ENCODE measurements around the gene TMEM129. TPM values are rescaled to one million over a fixed set of nuclear protein-coding genes. Genes with fewer than 3 reads are reported as not detected.
"Not testable (repeated sequence)": the region's sequence is repeated elsewhere in the genome, so short reads cannot be mapped to it uniquely, and the experiment has no call there.

Gene TMEM129
- total RNA-seq, 1 donor from 2014 or later: 21.5 TPM

- intact Hi-C loops (cut with micrococcal nuclease): no loop called here
Observed at GRCh38 chr4:1703867-1704266, 17.3 kb downstream of the TMEM129 start.

DNA sequence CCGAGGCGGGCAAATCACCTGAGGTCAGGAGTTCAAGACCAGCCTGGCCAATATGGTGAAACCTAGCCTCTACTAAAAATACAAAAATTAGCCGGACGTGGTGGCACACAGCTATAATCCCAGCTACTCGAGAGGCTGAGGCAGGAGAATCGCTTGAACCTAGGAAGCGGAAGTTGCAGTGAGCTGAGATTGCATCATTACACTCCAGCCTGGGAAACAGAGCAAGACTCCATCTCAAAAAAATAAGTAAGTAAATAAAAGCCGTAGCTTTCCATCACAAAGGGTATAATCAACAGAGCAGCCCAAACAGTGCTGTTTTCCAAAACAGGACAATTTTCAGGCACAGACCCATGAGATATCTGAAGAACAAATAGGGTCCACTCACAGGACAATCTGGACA is 19.5 kb downstream of the TMEM129 start:
- intact Hi-C loops (cut with micrococcal nuclease): not testable (repeated sequence)

GRCh38 chr4:1695913-1696312 is 25.2 kb downstream of the TMEM129 start:
- intact Hi-C loops (cut with micrococcal nuclease): no loop called here

GRCh38 chr4:1693131-1693896 is 27.8 kb downstream of the TMEM129 start:
- intact Hi-C loops (cut with micrococcal nuclease): loop anchor here (1.0 kb wide), 2 partner anchors 19 to 33 kb away; partner anchors contain the start of gene SLBP

DNA sequence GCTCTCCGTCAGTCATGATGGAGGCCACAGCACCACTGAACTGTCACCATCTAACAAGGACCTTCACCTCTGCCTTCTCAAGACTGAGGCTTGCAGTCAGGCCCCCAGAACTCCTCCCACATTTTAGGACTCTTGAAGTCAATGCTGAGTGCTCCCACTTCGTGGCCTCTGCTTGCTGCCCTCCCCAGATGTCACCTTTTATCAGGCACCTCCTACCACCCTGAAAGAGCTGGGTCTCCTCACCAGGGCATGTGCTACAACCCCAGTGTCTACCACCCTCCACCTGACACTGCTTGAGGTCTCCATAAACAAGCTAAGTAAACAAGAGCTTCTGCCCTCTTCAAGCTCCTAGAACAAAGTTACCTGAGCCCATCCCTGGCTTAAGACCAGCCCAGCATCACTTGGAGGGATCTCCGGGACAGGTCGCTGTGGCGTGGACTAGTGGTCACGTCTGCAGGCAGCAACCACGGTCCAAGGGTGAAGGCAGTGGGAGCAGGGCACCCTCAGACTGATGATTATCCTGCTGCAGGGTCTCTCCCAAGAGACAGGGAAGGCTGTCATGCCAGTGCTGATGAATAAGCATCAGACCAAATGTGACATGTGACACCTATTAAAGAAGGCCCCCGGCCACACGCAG is 29.3 kb downstream of the TMEM129 start:
- intact Hi-C loops (cut with micrococcal nuclease): no loop called here

DNA sequence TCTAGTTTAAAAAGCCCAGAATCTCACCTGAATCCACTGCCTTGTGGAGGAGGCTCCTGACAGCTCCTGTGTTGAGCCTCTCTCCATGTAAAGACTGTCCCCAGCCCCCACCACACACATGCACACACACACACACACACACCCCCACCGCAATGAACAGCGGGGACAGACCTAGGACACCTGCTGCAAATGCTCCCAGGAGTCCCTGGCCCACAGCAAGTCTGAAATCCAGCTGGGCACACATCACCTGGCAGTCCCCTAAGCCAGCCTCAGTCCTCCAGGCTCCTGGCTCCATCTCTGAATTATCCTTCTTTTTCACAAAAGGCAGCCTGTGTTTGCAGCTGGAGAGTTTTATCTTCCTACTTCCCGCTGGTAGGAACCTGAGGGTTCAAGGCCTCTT is 30.4 kb downstream of the TMEM129 start:
- intact Hi-C loops (cut with micrococcal nuclease): no loop called here

DNA sequence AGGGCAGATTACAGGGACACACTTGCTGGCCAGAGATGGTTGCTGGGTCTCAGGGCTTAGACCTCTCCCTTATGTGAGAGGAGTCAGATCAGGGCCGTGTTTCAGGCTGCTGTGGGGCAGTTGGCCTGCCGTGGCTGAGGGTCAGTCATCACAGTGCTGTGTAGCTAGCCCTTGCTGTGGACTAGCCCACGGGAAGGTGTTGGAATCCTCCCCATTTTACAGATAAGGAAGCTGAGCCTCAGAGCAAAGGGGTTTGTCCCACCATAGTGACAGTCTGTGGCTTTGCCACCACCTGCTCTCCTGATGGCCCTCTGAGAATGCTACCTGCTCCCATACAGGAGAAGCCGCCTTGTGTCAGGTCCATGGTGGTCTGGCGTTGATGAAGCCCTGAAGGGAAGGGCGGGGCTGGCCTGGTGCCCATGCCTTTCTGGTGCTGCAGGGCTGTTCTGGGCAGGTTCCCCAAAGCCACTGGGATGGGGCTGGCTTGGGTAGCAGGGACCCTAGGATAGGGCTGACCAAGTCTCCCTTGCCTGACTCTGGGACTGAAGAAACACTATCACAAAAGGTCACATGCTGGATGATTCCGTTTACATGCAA is 34.6 kb downstream of the TMEM129 start:
- intact Hi-C loops (cut with micrococcal nuclease): no loop called here

- intact Hi-C loops (cut with micrococcal nuclease): no loop called here
Observed at GRCh38 chr4:1685235-1686150, 35.6 kb downstream of the TMEM129 start.

DNA sequence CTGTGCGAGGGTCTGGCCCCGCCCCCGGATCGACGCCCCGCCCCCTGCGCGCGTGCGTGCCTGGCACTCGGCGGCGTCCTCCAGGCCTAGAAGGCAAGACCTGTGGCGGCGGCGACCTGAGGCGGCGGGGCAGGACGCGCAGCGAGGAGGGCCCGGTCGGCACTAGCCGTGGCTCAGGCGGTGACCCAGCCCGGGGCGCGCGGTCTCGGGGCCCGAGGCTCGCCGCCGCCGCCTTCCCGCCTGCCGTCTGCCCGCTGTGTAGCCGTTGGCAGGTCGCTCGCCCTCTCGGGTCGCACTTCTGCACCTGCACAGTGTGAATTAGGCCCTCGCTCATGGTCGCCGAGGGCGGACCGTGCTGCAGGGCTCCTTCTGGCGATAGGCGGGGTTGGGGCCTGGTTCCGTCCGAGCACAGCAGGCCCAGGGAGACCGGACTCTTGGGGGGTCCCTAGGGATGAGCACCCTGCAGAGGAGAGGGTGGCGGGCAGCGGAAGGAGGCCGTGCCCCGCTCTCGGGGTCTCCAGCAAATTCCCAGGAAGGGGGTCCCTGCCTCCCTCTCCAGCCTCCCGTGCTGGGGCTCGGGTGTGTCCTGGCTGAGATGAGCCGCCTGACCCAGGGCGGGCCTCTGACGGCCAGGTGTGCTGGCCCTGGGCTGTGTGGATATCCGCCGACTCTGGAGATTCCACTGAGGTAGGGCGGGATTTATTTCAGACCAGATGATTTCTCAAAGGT is 36.5 kb downstream of the TMEM129 start:
- intact Hi-C loops (cut with micrococcal nuclease): loop anchor here (1.0 kb wide), 3 partner anchors 28 to 105 kb away; partner anchors contain the start of genes SLBP, TACC3 and TMEM129

DNA sequence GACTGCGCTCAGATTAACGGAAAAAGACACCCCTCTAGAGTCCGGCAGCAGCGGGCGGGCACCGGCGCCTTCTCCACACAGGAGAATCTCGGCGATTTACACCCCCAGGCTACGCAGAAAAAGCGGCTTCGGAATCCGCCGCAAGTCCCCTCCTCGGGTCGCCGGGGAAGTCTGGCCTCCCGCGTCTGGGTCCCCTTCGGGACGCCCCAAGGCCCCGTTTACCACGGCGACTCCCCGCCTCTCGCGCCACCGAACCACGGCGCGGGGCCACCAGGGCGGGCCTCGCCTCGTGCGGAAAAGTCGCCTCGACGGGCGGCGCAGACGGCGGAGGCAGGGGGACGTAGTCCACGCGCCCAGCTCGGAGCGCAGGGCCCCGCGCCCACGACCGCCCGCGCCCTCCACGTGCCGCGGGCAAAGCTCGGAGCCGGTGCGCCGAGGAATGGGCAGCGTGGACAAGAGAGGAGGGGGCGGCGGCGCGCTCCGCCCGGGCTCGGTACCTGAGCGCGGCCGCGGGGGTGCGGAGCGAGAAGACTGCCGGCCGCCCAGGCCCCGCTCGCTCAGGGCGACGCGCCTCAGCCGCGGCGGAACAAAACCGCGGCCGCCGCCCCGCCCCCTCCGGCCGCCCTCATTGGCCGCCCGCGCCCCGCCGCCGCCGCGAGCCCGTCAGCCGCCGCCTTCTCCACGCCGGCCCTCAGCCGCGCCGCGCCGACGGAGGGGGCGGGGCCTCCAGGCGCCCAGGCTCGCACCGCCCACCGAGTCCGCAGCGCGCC is 37.2 kb downstream of the TMEM129 start, which contains the start of gene FAM53A:
FAM53A (minus strand) TSS at position 578 of the 770 bp plus-strand sequence. CDS start 15,572 bp downstream, outside the sequence.
- intact Hi-C loops (cut with micrococcal nuclease): loop anchor here (1.0 kb wide), 3 partner anchors 28 to 105 kb away; partner anchors contain the start of genes SLBP, TACC3 and TMEM129

- intact Hi-C loops (cut with micrococcal nuclease): no loop called here
Observed at GRCh38 chr4:1683261-1683735, 37.8 kb downstream of the TMEM129 start.

DNA sequence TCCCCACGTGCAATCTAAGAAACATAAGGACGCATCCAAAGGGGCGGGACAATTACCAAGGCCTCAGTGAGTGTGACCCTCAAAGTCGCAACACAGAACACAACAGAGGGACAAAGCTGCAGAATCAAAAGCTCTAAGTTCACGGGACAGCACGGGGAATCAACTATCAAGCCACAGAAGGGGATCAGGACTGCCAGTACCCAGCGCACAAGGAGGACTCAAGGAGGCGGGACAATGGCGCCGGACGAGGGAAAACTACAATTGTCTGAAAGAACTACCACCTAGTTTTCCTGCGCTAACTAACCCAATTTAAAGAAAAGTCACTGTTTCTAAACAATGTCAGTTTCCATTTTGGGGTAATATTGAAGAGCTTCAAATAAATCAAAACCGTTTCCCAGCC is 38.3 kb downstream of the TMEM129 start:
- intact Hi-C loops (cut with micrococcal nuclease): no loop called here

DNA sequence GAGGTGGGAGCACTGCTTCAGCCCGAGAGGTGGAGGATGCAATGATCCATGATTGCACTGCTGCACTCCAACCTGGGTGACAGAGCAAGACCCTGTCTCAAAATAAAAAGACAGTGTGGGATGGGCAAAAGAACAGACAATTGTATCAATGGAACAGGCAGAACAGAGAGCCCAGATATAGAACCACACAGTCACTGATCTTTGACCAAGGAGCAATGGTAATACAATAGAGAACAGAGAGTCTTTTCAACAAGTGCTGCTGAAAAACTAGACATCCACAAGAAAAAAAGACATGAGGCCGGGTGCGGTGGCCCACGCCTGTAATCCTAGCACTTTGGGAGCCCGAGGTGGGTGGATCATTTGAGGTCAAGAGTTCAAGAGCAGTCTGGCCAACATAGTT is 42.9 kb downstream of the TMEM129 start:
- intact Hi-C loops (cut with micrococcal nuclease): no loop called here

DNA sequence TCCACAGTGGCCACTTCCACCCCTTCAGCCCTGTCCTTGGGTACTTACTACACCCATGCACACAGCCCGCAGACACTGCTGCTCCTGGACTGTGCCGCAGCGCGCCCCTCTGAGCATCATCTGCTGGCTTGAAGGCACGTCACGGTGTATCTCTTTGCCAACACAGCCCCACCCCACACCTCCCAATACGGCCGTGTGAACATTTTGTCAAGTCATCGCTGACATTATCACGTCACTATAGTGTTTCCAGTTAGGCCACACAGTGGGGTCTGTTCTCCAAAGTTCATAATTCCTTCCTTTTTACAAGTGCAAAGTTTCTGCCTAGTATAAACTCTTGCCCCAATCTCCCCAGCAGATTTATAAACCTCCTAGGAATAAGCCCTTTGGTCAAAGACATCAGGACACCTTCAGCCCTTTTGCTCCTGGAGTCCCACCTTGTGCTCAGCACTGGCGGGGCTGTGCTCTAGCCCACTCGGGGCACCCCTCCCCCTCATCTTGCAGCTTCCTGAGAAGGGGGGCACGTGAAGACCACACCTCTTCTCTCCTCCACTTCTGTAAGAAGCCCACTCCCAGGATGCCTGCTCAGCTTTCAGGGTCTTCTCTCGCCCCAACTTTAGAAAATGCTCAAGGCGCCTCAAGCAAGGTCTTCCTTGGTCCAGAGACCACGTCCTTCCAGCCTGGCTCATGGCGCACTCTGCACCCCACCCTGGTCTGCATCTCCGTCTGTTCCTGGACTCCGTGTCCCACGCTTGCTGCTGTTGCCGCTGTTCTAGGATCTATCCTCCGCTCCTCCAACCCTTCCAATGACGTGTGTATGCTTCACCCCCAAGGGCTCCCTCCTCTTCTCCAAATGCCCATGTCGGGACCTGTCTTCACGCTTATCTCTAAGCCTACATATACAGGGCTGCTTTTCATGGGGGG is 44.3 kb downstream of the TMEM129 start:
- intact Hi-C loops (cut with micrococcal nuclease): no loop called here

- intact Hi-C loops (cut with micrococcal nuclease): no loop called here
Observed at GRCh38 chr4:1675802-1676137, 45.4 kb downstream of the TMEM129 start.

DNA sequence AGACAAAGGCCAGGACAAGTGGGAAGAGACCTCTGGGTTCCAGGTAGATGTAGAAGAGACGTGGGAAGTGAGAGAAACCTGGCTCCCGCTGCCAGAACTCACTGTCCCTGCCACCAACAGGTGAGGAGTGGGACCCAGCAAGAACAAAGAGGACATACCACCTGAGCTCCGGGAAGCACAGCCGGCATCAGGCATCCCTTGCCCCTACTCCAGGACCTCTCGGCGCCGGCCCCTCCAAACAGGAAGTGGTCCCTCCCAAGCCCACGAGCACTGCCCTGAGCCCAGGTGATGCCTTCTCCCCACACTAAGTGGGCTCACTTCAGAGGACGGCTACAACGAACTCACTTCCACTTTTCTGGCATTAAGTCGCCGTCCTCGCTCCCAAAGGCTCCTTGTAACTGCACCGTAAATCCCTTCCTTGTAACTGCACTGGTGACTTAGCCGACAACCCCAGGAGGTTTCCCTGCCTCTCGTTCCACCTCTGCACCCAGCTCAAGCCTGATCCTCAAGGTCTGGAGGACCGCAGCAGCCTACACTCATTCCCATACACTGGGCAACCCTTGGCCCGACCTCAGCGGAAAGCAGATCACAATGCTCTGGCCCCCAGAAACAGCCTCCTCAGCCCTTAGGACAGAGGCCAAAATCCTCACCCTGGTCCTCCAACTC is 45.9 kb downstream of the TMEM129 start:
- intact Hi-C loops (cut with micrococcal nuclease): no loop called here

GRCh38 chr4:1674682-1675081 is 46.4 kb downstream of the TMEM129 start:
- intact Hi-C loops (cut with micrococcal nuclease): no loop called here

- intact Hi-C loops (cut with micrococcal nuclease): no loop called here
Observed at GRCh38 chr4:1673671-1674070, 47.5 kb downstream of the TMEM129 start.
